H9 (cell line): ENCODE data around the gene ETV7. TPM values are rescaled to one million over a fixed set of nuclear protein-coding genes. Genes with fewer than 3 reads are reported as not detected.

Experiments used
- DNase-seq: peaks from one replicate; pipeline ENCODE4 v3.0.0-alpha.2; 2017
- H2AFZ ChIP-seq: one replicate; pipeline ENCODE4 v1.6.1; 2013; ENCODE audit warnings: mild to moderate bottlenecking, low read length, control low read depth, moderate library complexity
- H2AK5ac ChIP-seq: 2 replicates; pipeline ENCODE4 v1.6.1; 2013; ENCODE audit warnings: low read length, control low read depth, mixed read lengths; ENCODE audit not compliant: insufficient read length
- H2BK120ac ChIP-seq: one replicate; pipeline ENCODE4 v1.6.1; 2013; ENCODE audit warnings: low read depth, mild to moderate bottlenecking, low read length, control low read depth, inconsistent platforms; ENCODE audit not compliant: poor library complexity, severe bottlenecking
- H2BK12ac ChIP-seq: 2 replicates; pipeline ENCODE4 v1.6.1; 2013; ENCODE audit warnings: low read length, control low read depth, mixed read lengths, low read depth; ENCODE audit not compliant: insufficient read length
- H2BK15ac ChIP-seq: 2 replicates; pipeline ENCODE4 v1.6.1; 2013; ENCODE audit warnings: low read depth, low read length, control low read depth
- H2BK20ac ChIP-seq: one replicate; pipeline ENCODE4 v1.6.1; 2013; ENCODE audit warnings: low read depth, mild to moderate bottlenecking, low read length, control low read depth, inconsistent platforms; ENCODE audit not compliant: poor library complexity, severe bottlenecking
- H2BK5ac ChIP-seq: 2 replicates; pipeline ENCODE4 v1.6.1; 2013; ENCODE audit warnings: low read length, control low read depth, mixed read lengths; ENCODE audit not compliant: insufficient read length
- H3K14ac ChIP-seq: 2 replicates; pipeline ENCODE4 v1.6.1; 2013; ENCODE audit warnings: low read length, control low read depth; ENCODE audit not compliant: insufficient read depth
- H3K18ac ChIP-seq: 2 replicates; pipeline ENCODE4 v1.6.1; 2013; ENCODE audit warnings: low read depth, mild to moderate bottlenecking, mixed read lengths, low read length, control low read depth; ENCODE audit not compliant: insufficient read length
- H3K23ac ChIP-seq: 2 replicates; pipeline ENCODE4 v1.6.1; 2013; ENCODE audit warnings: low read length, control low read depth, mixed read lengths, low read depth; ENCODE audit not compliant: insufficient read length
- H3K23me2 ChIP-seq: 2 replicates; pipeline ENCODE4 v1.6.1; 2013; ENCODE audit warnings: low read depth, mild to moderate bottlenecking, mixed read lengths, low read length, control low read depth; ENCODE audit not compliant: insufficient read length, poor library complexity, severe bottlenecking
- H3K27ac ChIP-seq: 2 replicates; pipeline ENCODE4 v1.5.1; 2013; ENCODE audit warnings: low read length, control low read depth, mixed read lengths, low read depth; ENCODE audit not compliant: insufficient read length
- H3K27me3 ChIP-seq: 2 replicates; pipeline ENCODE4 v1.6.1; 2013; ENCODE audit warnings: low read length, control low read depth, inconsistent platforms; ENCODE audit not compliant: insufficient read depth
- H3K4ac ChIP-seq: 2 replicates; pipeline ENCODE4 v1.6.1; 2013; ENCODE audit warnings: low read depth, mild to moderate bottlenecking, control low read depth, inconsistent platforms, low read length, moderate library complexity
- H3K4me1 ChIP-seq: 2 replicates; pipeline ENCODE4 v1.6.1; 2013; ENCODE audit warnings: low read length, control low read depth, inconsistent platforms; ENCODE audit not compliant: insufficient read depth
- H3K4me2 ChIP-seq: 2 replicates; pipeline ENCODE4 v1.6.1; 2013; ENCODE audit warnings: low read length, control low read depth, mixed read lengths; ENCODE audit not compliant: insufficient read length, insufficient read depth
- H3K56ac ChIP-seq: 2 replicates; pipeline ENCODE4 v1.6.1; 2013; ENCODE audit warnings: low read depth, mild to moderate bottlenecking, mixed read lengths, low read length, control low read depth; ENCODE audit not compliant: insufficient read length
- H3K79me1 ChIP-seq: 2 replicates; pipeline ENCODE4 v1.6.1; 2013; ENCODE audit warnings: low read depth, mild to moderate bottlenecking, moderate library complexity, low read length, control low read depth, inconsistent platforms; ENCODE audit not compliant: insufficient read depth, poor library complexity, severe bottlenecking
- H3K79me2 ChIP-seq: 2 replicates; pipeline ENCODE4 v1.6.1; 2013; ENCODE audit warnings: low read length, control low read depth, inconsistent platforms; ENCODE audit not compliant: insufficient read depth
- H3K9ac ChIP-seq: 2 replicates; pipeline ENCODE4 v1.6.1; 2013; ENCODE audit warnings: low read length, control low read depth, mixed read lengths; ENCODE audit not compliant: insufficient read length; ENCODE audit errors: extremely low read depth
- H3K9me3 ChIP-seq: one replicate; pipeline ENCODE4 v1.6.1; 2013; ENCODE audit warnings: low read depth, low read length, inconsistent platforms; ENCODE audit not compliant: control insufficient read depth
- H3T11ph ChIP-seq: one replicate; pipeline ENCODE4 v1.6.1; 2013; ENCODE audit warnings: mild to moderate bottlenecking, low read length, control low read depth, inconsistent platforms
- H4K20me1 ChIP-seq: one replicate; pipeline ENCODE4 v1.6.1; 2013; ENCODE audit not compliant: control insufficient read depth, insufficient read length, insufficient read depth
- H4K5ac ChIP-seq: 2 replicates; pipeline ENCODE4 v1.6.1; 2013; ENCODE audit warnings: low read depth, mild to moderate bottlenecking, mixed read lengths, low read length, control low read depth; ENCODE audit not compliant: insufficient read length
- H4K8ac ChIP-seq: replicated peaks from 2 replicates; pipeline ENCODE4 v1.6.1; 2013; ENCODE audit warnings: low read length, control low read depth, mixed read lengths, low read depth; ENCODE audit not compliant: insufficient read length
- H4K91ac ChIP-seq: 2 replicates; pipeline ENCODE4 v1.6.1; 2013; ENCODE audit warnings: low read depth, mild to moderate bottlenecking, moderate library complexity, mixed read lengths, low read length, control low read depth; ENCODE audit not compliant: insufficient read length
- H3K27ac Mint-ChIP-seq, 3 experiments: 2 replicates in 2 of 3; 3 replicates in 1 of 3; pipeline ENCODE4 v1.8.0; 2020 to 2021; ENCODE audit warnings: mixed read lengths in 3 of 3, mild to moderate bottlenecking in 1 of 3, moderate library complexity in 1 of 3
- H3K27me3 Mint-ChIP-seq: 2 replicates; pipeline ENCODE4 v1.8.0; 2021; ENCODE audit warnings: low read depth, mild to moderate bottlenecking, moderate library complexity, mixed read lengths
- H3K36me3 Mint-ChIP-seq, 3 experiments: 2 replicates in 2 of 3; 3 replicates in 1 of 3; pipeline ENCODE4 v1.8.0; 2020 to 2021; ENCODE audit warnings: low read depth in 3 of 3, mixed read lengths in 3 of 3; ENCODE audit not compliant: insufficient read depth in 1 of 3
- H3K4me1 Mint-ChIP-seq, 2 experiments: 2 replicates each; pipeline ENCODE4 v1.8.0; 2020; ENCODE audit warnings: mixed read lengths in 2 of 2
- H3K4me3 Mint-ChIP-seq, 2 experiments: 2 replicates in 1 of 2; 3 replicates in 1 of 2; pipeline ENCODE4 v1.8.0; 2020 to 2021; ENCODE audit warnings: mild to moderate bottlenecking in 2 of 2, mixed read lengths in 2 of 2, moderate library complexity in 1 of 2
- H3K9me3 Mint-ChIP-seq, 2 experiments: 2 replicates in 1 of 2; 3 replicates in 1 of 2; pipeline ENCODE4 v1.8.0; 2020; ENCODE audit warnings: mild to moderate bottlenecking in 2 of 2, mixed read lengths in 2 of 2, moderate library complexity in 1 of 2
- CTCF ChIP-seq: fragments of 200-600 bp; sonication (generic); conservative IDR thresholded peaks from 3 replicates; pipeline ENCODE4 v1.8.0; 2021; ENCODE audit warnings: antibody characterized with exemption, mild to moderate bottlenecking
- WGBS: extraction: QIAGEN DNeasy Blood & Tissue Kit; methylation state at CpG from one replicate; pipeline ENCODE4 v1.1.7; 2013; ENCODE audit warnings: missing lambda C conversion rate, low lambda C conversion rate, mixed read lengths; ENCODE audit not compliant: insufficient read length; ENCODE audit errors: extremely low coverage; 5-methylcytosine and 5-hydroxymethylcytosine counted together
- total RNA-seq: library from RNA; stranded (reverse); gene quantifications from 2 replicates; pipeline ENCODE4 v1.2.1, GENCODE V29; 2021

Gene ETV7
- total RNA-seq, 1 experiment from 2014 or later = 0.92 TPM

- Histone ChIP-seq H3K56ac (no peak overlapping the region), H3T11ph (no peak overlapping the region), H3K4ac (no peak overlapping the region), H2BK12ac (no peak overlapping the region), H3K4me1 (no peaks in the 10 kb centered on the region), H4K5ac (no peak overlapping the region), H3K79me1 (no peaks in the 10 kb centered on the region), H2BK120ac (no peak overlapping the region), H2BK20ac (no peak overlapping the region), H3K18ac (no peak overlapping the region), H2BK5ac (no peak overlapping the region), H2AFZ (no peak overlapping the region), H3K4me2 (no peak overlapping the region), H3K27ac (no peak overlapping the region), H2AK5ac (no peak overlapping the region), H3K14ac (no peak overlapping the region), H3K79me2 (no peaks in the 10 kb centered on the region), H3K27me3 (no peaks in the 10 kb centered on the region), H3K23me2 (no peaks in the 10 kb centered on the region), H4K8ac (no peak overlapping the region), H3K9ac (no peak overlapping the region), H3K9me3 (no peaks in the 10 kb centered on the region), H2BK15ac (no peak overlapping the region), H4K20me1 (no peaks in the 10 kb centered on the region), H3K23ac (no peak overlapping the region), H4K91ac (no peak overlapping the region)
- Mint-ChIP-seq H3K27me3 (peaks cover 35% of the 10 kb centered on the region), H3K4me3 (no peak overlapping the region), H3K4me1 (peaks cover 7 to 18% of the 10 kb centered on the region in 2 experiments), H3K27ac (no peak overlapping the region), H3K9me3 (no peaks in the 10 kb centered on the region), H3K36me3 (no peaks in the 10 kb centered on the region)
- TF ChIP-seq CTCF = no peak
- WGBS = no CpG with 5 or more reads among the region's 14 CpGs
- DNase-seq = no peak
Observed at GRCh38 chr6:36334832-36335459, 52.5 kb downstream of the ETV7 start.
